ENCODE measurements around the gene DSCAM. TPM values are rescaled to one million over a fixed set of nuclear protein-coding genes. Genes with fewer than 3 reads are reported as not detected.

DSCAM gene
- total and polyA plus RNA-seq, 2 donors (not counting 3 experiments of a cell fraction or from before 2014, with no cell fraction given), result not detected

DNA sequence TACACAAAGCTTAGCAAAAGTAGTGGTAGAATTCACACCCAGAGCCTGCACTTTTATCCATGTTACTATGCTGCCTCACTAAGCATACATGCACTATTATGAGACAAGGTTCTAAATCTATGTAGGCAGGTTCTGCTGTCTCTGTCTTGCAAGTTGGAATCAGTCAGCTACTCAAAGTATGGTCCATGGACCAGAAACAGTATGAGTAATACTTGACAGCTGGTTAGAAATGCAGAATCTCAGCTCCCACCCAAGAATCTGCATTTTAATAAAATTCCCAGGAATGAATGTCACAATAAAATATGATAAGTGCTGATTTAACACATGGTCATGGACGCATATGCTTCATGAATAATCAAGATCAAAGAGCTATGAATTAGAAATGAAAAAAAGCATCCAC lies 50.5 kb downstream of the DSCAM start:
- intact Hi-C loops (cut with micrococcal nuclease) (no loop called here), dilution Hi-C loops (cut with MboI; ENCODE audit: extremely low pct_ligation_motif_present, low sequenced_read_pairs) (no loop called here)
- no peak for DNase-seq (ENCODE audit: low read depth, low spot score)
- Histone ChIP-seq H3K4me2 (ENCODE audit: insufficient read depth, low read length) (no peak overlapping the region), H3K27ac (ENCODE audit: insufficient read depth, low read depth, low read length) (no peak overlapping the region), H3K9me1 (replicated peaks; ENCODE audit: control insufficient read depth, extremely low read depth, insufficient read depth, low read length) (no peaks in the 10 kb centered on the region), H2AFZ (ENCODE audit: low read depth, low read length) (no peak overlapping the region), H3K4me3 (replicated peaks in 1 of 3; ENCODE audit: insufficient read depth in 1 of 3, low read depth in 1 of 3, low read length in 3 of 3) (no peak overlapping the region), H3K4me1 (ENCODE audit: control insufficient read depth, extremely low read depth, insufficient read depth, low read length) (no peaks in the 10 kb centered on the region), H4K20me1 (replicated peaks; ENCODE audit: control insufficient read depth, extremely low read depth, insufficient read depth, low read length) (no peaks in the 10 kb centered on the region), H3K27me3 (ENCODE audit: control insufficient read depth in 2 of 2, insufficient read depth in 2 of 2, low read length in 2 of 2) (no peaks in the 10 kb centered on the region), H3K36me3 (ENCODE audit: control insufficient read depth in 2 of 2, extremely low read depth in 1 of 2, insufficient read depth in 2 of 2, low read length in 2 of 2) (no peaks in the 10 kb centered on the region), H3K9ac (replicated peaks; ENCODE audit: extremely low read depth, insufficient read depth, low read length) (no peak overlapping the region), H3K9me3 (replicated peaks; ENCODE audit: control insufficient read depth, insufficient read depth, low read length) (peaks cover 2% of the 10 kb centered on the region), H3K79me2 (ENCODE audit: control insufficient read depth, insufficient read depth, low read length) (no peaks in the 10 kb centered on the region)
- ChIA-PET POLR2A (no interaction called here), CTCF (no interaction called here)
- no peak for TF ChIP-seq MYC (IDR thresholded peaks at IDR 0.05; ENCODE audit: low read depth, low read length)
- TF ChIP-seq, protein P1, sequence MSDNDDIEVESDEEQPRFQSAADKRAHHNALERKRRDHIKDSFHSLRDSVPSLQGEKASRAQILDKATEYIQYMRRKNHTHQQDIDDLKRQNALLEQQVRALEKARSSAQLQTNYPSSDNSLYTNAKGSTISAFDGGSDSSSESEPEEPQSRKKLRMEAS (IDR thresholded peaks at IDR 0.05; ENCODE audit: insufficient read depth, insufficient read length), result no peak
- no peak for TF ChIP-seq EZH2 (IDR thresholded peaks at IDR 0.05; ENCODE audit: borderline replicate concordance, low read depth, low read length, severe bottlenecking)
- no peak for TF ChIP-seq GATA2 (IDR thresholded peaks at IDR 0.05; ENCODE audit: insufficient read depth, insufficient read length, low read depth, low read length)
- TF ChIP-seq, protein P2, sequence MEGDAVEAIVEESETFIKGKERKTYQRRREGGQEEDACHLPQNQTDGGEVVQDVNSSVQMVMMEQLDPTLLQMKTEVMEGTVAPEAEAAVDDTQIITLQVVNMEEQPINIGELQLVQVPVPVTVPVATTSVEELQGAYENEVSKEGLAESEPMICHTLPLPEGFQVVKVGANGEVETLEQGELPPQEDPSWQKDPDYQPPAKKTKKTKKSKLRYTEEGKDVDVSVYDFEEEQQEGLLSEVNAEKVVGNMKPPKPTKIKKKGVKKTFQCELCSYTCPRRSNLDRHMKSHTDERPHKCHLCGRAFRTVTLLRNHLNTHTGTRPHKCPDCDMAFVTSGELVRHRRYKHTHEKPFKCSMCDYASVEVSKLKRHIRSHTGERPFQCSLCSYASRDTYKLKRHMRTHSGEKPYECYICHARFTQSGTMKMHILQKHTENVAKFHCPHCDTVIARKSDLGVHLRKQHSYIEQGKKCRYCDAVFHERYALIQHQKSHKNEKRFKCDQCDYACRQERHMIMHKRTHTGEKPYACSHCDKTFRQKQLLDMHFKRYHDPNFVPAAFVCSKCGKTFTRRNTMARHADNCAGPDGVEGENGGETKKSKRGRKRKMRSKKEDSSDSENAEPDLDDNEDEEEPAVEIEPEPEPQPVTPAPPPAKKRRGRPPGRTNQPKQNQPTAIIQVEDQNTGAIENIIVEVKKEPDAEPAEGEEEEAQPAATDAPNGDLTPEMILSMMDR (IDR thresholded peaks at IDR 0.05; ENCODE audit: extremely low read depth in 1 of 2, insufficient read depth in 1 of 2, low read depth in 1 of 2, low read length in 2 of 2), result no peak
- TF ChIP-seq FOS (IDR thresholded peaks at IDR 0.05; ENCODE audit: borderline replicate concordance, insufficient read depth, low read length), result no peak
- no peak for TF ChIP-seq JUN (IDR thresholded peaks at IDR 0.05; ENCODE audit: borderline replicate concordance, insufficient read depth, insufficient read length, low read depth)
- TF ChIP-seq POLR2AphosphoS5 (IDR thresholded peaks at IDR 0.05; ENCODE audit: insufficient read depth, low read depth, low read length), result no peak
- TF ChIP-seq POLR2A (IDR thresholded peaks at IDR 0.05; ENCODE audit: low read depth, low read length), result no peak
- no TSS peak for BruUV-seq (replicated peaks)
- no peak for FAIRE-seq
